ENCODE data around the gene OR11G2.
A peak's percentile ranks its signal among the peaks of the same experiment; 100 is the strongest.
"Not testable (repeated sequence)": the region's sequence is repeated elsewhere in the genome, so short reads cannot be mapped to it uniquely, and the experiment has no call there.

OR11G2 gene, protein sequence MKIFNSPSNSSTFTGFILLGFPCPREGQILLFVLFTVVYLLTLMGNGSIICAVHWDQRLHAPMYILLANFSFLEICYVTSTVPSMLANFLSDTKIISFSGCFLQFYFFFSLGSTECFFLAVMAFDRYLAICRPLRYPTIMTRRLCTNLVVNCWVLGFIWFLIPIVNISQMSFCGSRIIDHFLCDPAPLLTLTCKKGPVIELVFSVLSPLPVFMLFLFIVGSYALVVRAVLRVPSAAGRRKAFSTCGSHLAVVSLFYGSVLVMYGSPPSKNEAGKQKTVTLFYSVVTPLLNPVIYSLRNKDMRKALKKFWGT

DNA sequence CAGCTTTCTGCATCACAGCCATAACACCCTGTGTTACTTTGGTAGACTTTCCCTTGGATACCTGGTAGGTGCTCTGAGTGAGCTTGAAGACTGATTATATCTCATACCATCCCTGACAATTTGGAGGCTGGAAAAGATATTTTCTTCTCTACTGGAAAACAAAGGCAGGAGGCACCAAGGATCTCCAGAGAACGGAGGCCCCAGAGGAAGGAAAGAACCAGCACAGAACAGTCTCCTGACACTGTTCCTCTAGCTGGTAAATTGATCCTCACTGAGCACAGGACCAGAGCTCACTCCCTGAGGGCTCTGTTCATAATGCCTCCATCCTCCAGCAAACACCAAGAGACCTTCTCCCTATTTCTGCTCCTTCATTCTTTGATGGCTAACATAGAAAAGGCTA, at the start of gene OR11G2:
OR11G2 (plus strand) TSS at position 301 of the 400 bp plus-strand sequence. CDS start 6,542 bp downstream, outside the sequence.
- DNase-seq: no peak

DNA sequence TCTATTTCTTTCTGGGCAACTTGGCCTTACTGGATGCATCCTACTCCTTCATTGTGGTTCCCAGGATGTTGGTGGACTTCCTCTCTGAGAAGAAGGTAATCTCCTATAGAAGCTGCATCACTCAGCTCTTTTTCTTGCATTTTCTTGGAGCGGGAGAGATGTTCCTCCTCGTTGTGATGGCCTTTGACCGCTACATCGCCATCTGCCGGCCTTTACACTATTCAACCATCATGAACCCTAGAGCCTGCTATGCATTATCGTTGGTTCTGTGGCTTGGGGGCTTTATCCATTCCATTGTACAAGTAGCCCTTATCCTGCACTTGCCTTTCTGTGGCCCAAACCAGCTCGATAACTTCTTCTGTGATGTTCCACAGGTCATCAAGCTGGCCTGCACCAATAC, 46.8 kb upstream of the OR11G2 start:
- no peak for DNase-seq

DNA sequence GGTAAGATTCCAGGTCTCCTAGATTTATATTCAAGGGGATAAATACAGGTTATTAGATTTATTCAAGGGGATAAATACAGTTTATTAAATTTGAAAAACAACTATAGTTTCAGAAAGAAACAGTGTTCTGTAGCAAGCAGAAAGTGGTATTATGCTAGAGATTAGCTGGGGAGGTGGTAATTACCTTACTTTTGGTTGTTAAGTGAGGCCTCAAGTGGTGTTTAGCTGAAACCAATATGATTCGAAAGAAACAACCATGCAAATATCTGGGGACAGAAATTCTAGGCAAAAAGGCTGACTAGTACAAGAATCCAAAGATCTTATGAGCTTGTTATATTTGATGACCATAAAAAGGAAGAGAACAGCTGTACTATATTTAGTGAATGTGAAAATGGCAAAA, 45.9 kb upstream of the OR11G2 start:
- DNase-seq: no peak

DNA sequence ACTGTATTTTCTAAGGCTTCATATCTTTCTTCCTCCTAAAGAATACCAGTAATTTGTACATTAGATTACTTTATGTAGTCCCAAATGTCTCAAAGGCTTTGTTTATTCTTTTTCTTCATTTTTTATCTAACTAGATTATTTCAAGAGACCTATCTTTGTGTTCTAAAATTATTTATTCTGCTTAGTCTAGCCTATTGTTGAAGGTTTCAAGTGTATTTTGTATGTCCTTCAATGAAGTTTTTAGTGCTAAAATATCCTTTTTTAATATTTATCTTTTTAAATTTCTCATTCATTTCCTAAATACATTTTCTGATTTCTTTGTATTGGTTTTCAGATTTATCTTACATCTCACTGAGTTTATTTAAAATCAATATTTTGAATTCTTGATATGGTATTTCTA, 26.2 kb upstream of the OR11G2 start:
- no peak for DNase-seq

DNA sequence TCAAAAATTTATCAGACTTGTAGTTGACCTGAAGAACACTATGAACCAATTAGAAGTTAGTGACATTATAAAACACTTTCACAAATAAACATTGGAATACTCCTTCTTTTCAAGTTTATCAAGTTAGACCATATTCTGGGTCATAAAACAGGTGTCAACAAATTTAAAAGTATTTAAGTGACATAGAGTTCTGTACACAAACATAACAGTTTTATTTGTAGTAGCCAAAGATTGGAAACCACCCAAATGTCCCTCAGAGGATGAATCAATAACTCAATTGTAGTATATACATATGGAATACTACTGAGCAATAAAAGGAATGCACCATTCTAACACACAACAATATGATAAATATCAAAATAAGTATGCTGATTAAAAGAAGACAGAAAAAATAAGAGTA, 23.6 kb upstream of the OR11G2 start:
- DNase-seq: no peak

DNA sequence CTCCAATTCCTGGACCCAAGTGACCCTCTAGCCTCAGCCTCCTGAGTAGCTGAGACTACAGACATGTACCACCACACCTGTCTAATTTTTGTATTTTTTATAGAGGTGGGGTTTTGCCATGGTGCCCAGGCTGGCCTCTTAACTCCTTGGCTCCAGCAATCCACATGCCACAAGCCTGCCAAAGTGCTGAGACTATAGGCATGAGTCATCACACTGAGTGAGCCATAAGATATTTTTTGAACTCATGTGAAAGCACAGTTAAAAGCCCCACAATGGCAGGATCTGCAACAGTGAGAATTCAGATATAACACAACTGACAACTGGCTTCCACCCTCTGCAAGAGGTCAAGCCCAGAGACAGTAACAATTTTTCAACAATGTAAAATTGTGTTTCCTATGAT, 20.8 kb upstream of the OR11G2 start:
- DNase-seq: peak; percentile 45

DNA sequence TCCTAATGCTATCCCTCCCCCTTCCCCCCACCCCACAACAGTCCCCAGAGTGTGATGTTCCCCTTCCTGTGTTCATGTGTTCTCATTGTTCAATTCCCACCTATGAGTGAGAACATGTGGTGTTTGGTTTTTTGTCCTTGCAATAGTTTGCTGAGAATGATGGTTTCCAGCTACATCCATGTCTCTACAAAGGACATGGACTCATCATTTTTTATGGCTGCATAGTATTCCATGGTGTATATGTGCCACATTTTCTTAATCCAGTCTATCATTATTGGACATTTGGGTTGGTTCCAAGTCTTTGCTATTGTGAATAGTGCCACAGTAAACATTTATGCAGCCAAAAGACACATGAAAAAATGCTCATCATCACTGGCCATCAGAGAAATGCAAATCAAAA, 16.5 kb upstream of the OR11G2 start:
- not testable (repeated sequence) for DNase-seq

DNA sequence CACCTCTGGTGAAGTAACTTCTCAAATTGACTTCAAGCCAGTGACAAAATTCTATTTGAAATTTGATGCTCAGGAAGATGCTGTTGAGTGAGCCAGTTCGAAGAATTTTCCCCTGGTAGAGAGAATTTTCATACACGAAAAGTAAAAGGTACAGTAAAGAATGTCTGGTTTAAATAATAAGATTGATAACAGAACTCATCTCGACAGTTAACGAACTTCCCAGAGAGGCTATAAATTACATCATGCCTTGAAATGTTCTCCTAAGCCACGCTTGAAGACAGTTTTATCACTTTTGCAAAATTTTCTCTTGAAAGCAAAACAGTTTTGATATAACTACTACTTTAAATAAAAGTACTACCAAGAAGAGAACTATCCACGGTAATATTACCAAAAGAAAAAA, 14.4 kb upstream of the OR11G2 start:
- no peak for DNase-seq

DNA sequence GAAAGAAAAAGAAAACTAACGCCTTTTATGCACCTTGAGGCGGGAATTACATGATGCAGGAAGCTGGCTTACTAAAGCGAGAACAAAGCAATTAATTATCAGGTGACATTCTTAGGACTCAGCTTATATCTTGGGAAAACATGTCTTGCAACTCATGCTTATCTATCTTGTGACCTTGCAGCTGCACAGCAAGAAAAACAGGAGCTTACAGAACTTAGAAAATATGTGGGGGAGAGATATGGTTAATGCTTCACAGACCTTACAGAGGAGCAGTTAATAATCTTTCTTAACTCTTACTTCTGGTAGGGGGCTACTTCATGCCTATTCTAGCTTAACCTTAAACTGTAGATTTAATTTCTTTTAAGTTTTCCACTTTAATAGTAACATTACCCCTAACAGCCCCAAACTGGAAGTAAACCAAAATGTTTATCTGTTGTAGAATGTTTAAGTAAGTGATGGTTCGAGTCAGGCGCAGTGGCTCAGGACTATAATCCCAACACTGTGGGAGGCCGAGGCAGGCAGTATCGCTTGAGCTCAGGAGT, 13.2 kb upstream of the OR11G2 start:
- DNase-seq: no peak

DNA sequence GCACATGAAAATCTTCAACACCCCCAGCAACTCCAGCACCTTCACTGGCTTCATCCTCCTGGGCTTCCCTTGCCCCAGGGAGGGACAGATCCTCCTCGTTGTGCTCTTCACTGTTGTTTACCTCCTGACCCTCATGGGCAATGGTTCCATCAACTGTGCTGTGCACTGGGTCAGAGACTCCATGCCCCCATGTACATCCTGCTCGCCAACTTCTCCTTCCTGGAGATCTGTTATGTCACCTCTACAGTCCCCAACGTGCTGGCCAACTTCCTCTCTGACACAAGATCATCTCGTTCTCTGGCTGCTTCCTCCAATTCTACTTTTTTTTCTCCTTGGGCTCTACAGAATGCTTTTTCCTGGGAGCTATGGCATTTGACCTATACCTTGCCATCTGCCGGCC, 11.5 kb upstream of the OR11G2 start:
- DNase-seq: peak; percentile 88

DNA sequence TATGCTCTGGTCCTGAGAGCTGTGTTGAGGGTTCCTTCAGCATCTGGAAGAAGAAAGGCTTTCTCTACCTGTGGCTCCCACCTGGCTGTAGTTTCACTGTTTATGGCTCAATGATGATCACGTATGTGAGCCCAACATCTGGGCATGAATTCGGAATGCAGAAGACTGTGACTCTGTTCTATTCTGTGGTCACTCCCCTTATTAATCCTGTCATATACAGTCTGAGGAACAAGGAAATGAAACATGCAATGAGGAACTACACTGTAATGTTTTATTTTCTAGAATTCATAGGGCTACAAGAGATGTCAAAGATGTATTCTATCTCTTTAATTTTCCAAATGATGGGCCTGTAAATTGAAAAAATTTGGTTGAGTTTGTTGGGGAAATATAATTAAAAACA, 10.8 kb upstream of the OR11G2 start:
- peak; percentile 88 for DNase-seq

DNA sequence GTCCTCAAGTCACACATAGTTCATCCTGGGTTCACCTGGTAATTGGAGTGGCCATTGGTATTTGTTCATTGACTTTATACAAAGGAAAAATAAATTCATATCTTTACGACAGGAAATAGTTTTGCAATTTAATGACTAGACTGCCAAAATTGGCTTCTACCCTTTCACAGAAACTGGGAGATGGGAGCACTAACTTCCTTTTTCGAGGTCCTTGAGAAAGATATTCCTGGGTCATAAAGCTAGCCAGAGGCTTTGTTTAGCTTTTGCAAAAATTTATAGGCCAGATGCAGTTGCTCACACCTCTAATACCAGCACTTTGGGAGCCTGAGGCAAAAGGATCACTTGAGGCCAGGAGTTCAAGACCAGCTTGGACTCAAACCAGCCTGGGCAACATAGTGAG, 10.2 kb upstream of the OR11G2 start:
- DNase-seq: peak; percentile 89

DNA sequence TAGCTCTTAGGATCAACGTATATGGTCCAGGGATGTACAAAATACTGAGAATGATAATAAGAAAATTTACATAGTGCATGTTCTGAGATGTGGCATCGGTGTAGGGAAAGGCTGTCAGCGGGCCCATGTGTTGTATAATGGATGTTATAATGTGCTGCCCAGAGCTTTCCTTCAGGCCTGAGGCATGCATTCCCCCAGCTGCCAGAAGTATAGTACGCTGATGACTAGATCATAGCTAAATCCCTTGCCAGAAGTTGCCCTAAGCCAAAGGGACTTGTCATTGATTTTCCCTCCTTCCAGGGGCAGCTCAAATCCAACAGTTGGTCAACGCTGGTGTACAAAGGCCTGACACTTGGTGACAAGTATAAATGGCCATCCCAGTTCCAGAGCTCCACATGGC, 6.5 kb upstream of the OR11G2 start:
- DNase-seq: peak; percentile 75

DNA sequence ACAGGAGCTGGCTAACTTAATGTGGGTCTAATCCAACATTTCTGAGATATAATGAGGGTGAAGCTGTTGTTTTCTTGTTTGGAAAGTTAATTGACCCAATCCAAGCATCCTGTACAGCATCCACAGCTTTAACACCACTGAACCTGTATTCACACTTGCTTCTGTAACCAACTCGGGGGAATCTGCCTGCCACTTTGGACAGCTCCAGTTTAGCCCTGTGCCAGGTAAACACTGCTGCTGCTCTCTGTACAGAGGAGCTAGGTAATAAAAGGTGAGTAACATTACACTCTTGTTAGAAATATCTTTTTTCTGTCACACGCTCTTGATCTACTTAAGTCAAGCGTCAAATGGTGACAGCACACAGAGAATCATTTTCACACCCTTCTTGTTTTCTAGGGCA, 700 bp downstream of the OR11G2 start:
- DNase-seq: no peak

DNA sequence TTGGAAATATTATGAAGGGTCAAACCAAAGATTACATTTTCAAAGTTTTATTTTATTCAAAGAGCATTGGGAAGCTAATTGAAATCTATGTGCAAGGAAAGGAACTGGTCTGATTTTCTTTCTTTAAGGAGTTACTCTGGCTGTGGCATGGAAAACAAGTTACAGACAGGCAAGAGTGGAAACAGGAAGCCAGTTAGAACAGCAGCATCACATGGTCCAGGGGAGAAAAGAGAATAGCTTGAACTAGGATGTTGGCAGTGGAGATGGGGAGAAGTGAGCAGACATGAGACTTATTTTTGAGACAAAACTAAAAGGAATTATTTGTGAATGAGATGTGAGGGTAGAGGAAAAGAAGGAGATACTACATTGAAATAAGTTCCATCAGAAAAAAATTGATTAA, 3.4 kb downstream of the OR11G2 start:
- DNase-seq: no peak

DNA sequence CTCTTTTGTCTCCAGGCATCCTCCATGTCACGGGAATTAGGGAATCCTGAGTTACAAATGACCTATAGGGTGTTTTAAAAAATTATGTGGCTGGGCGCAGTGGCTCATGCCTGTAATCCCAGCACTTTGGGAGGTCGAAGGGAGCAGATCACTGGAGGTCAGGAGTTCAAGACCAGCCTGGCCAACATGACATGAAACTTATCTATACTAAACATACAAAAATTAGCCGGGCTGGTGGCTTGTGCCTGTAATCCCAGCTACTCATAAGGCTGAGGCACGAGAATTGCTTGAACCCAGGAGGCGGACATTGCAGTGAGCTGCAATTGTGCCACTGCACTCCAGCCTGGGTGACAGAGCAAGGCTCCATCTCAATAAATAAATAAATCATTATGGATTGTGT, 4.5 kb downstream of the OR11G2 start:
- DNase-seq: not testable (repeated sequence)

DNA sequence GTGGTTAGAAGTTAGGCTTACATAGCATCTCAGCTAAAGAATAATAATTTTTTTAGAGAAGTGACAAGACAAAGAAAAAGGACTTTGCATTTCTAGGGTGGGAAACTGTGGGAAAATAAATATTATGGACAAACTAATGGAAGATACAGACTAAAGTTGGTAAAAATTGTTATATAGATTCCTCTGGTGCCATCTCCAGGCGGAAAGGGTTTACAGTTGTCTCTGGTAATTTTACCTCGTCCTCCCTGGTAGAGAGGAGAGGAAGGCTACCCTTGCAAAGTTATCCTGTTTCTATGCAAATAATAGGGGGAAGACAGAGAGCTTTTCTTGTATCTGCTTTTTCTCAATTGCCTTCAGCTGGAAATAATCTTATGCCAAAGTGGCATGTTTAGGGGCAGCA, 5.2 kb downstream of the OR11G2 start:
- DNase-seq: no peak

DNA sequence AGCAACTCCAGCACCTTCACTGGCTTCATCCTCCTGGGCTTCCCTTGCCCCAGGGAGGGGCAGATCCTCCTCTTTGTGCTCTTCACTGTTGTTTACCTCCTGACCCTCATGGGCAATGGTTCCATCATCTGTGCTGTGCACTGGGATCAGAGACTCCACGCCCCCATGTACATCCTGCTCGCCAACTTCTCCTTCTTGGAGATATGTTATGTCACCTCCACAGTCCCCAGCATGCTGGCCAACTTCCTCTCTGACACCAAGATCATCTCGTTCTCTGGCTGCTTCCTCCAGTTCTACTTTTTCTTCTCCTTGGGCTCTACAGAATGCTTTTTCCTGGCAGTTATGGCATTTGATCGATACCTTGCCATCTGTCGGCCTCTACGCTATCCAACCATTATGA, 6.8 kb downstream of the OR11G2 start:
- peak; percentile 71 for DNase-seq

DNA sequence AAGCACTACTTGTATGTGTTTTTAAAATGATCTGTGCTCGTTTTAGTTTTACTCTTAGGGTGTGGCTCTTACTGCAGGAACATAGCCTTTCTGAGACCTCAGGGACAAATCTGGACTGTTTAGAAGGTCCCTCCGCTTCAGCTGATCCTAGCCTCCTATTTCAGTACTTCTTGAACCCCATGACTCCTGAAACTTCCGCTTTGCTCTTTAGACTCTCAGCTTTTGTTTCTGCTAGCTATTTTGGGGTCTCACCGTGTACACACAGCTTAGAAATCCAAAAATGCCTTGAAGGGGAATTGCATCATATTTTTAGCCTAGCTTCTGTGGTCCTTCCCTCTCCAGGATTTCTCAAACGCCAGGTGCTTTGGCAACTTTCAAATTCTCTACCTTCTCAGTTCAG, 8.3 kb downstream of the OR11G2 start:
- DNase-seq: peak; percentile 16

DNA sequence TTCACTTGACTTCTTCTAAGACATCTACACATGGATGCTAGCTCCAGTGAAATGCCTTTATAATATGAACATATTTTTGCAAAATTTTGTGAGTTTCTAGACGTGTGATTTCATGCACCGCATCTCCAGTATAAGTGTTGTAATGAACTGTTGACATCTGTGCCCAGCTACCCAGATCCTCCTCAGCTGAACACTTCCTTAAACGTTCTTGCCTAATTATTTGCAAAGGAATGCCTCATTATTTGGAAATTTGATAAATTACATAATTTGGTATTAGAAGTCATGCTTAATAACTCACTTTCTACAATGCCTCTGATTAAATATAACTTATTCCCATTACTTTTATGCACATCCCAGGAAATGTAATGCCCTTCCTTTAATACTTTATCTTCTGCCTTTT, 14.0 kb downstream of the OR11G2 start:
- no peak for DNase-seq

DNA sequence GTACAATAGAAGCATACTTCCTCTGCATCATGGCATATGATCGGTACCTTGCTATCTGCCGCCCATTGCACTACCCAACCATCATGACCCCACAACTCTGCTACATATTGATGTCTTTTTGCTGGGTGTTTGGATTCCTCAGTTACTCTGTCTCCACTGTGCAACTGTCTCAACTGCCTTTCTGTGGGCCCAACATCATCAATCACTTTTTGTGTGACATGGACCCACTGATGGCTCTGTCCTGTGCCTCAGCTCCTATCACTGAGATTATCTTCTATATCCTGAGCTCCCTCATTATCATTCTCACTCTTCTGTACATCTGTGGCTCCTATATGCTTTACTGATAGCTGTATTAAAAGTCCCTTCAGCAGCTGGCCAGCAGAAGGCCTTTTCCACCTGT, 18.9 kb downstream of the OR11G2 start:
- DNase-seq: no peak

DNA sequence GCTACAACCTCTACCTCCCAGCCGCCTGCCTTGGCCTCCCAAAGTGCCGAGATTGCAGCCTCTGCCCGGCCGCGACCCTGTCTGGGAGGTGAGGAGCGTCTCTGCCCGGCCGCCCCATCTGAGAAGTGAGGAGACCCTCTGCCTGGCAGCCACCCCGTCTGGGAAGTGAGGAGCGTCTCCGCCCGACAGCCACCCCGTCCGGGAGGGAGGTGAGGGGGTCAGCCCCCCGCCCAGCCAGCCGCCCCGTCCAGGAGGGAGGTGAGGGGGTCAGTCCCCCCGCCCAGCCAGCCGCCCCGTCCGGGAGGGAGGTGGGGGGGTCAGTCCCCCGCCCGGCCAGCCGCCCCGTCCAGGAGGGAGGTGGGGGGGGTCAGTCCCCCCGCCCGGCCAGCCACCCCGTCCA, 21.7 kb downstream of the OR11G2 start:
- not testable (repeated sequence) for DNase-seq

DNA sequence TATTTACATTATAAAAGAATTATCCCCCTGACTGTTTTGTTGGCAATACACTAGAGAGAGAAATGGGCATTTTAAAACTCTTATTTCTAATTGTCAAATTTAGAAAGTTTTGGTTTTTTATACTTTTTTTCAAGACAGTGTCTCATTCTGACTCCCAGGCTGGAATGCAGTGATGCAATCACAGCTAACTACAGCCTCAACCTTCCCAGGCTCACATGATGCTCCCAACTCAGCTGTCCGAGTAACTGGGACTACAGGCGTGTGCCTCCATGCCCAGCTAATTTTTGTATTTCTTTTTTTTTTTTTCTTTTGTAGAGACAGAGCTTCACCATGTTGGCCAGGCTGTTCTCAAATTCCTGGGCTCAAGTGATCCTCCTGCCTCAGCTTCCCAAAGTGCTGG, 24.5 kb downstream of the OR11G2 start:
- DNase-seq: no peak

DNA sequence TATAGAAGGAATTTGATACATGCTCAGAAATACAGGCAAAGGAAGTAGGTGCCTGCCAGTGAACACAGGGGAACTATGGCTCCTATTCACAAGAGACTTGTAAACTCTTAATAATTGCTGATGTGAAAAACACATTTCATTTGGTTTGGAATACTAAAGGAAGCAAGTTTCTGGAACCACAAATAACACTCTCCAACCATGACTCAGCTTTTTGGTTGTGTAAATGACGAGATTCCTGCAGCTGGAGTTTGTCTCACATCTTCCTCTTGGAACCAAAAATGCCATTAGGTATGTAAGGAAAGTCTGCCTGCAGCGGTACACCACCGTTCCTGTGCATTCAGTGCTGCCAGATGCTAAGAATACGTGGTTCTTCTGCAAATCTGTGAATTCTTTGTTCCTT, 28.3 kb downstream of the OR11G2 start:
- DNase-seq: no peak

DNA sequence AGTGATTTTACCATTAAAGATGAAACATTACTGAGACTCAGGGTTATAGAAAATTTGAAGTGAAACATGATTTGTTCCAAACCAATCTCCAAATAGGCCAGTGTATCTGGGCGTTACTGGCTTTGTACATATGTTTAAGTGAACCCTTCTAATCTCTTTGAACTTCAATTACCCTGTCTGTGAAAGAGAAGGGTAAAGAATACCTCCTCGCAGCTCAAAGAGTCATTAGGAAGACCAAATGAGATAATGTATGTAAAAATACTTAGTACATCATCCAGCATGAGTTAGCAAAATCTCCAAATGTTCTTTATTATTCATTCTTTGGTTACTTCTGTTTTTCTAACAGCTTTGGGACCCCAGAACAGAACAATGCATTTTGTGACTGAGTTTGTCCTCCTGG, 32.7 kb downstream of the OR11G2 start, which contains the start of gene OR11H6:
OR11H6 (plus strand) TSS at position 301 of the 400 bp plus-strand sequence; CDS start at position 301, 0 bp downstream.
- no peak for DNase-seq

All from MV-4-11 (cell line).